Measurements from ENCODE around the gene RHOT2.
A peak's percentile ranks its signal among the peaks of the same experiment; 100 is the strongest.
"Not testable (repeated sequence)": the region's sequence is repeated elsewhere in the genome, so short reads cannot be mapped to it uniquely, and the experiment has no call there.

Gene RHOT2

DNA sequence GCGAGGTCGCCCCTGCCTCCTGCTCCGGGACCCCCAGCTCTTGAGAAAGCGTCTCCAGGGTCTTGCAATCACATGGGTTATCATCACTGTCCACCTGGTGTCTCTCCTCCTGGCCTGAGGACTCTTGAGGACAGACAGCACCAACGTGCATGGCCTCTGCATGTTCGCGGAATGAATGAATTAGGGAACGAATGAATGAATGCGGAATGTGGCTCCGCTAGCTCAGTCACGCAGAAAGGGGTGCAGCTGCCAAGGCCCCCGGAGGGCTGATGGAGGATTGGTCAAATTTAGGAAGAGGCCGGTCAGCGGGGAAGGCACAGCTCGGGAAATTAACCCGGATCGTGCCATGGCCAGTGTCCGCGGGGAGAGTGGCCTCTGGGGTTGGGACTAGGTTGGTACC lies 34.4 kb downstream of the RHOT2 start:
- DNase-seq = no peak

DNA sequence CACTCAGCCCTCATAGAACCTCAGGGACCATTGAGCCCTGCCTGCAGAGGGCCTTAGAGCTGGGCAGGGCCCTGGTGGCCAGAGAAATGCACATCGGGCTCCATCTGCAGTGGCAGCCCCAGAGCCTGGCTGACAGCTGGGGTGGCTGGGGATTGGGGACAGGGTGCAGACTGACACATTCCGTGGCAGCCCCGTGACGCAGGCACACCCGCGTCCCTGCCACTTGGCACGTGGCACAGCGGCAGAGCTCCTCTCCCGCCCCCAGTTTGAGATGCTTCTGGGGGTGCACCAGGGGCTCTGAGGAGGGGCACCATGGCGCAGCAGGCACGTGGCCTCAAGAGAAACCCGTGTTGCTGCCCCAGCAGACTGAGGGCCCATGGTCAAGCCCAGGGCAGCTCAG lies 35.5 kb downstream of the RHOT2 start:
- DNase-seq = no peak

DNA sequence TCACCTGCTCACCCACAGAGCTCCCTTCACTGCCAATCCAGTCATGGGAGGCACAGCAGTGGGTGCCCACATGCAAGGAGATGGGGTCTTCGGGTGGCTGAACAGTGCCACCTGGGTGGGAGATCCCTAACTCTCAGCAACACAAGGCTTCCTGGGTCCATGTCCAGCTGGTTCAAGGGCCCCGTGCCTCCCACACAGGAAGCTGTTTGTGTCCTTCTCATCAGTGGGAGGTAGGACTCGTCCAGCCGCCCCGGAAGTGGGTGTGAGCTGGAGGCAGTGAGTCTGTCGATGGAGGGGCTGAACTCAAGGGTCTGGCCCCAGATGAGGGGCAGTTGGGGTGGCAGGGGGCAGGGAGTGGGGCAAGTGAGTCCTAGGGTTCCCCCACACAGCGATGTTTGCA lies 36.1 kb downstream of the RHOT2 start:
- no peak for DNase-seq

DNA sequence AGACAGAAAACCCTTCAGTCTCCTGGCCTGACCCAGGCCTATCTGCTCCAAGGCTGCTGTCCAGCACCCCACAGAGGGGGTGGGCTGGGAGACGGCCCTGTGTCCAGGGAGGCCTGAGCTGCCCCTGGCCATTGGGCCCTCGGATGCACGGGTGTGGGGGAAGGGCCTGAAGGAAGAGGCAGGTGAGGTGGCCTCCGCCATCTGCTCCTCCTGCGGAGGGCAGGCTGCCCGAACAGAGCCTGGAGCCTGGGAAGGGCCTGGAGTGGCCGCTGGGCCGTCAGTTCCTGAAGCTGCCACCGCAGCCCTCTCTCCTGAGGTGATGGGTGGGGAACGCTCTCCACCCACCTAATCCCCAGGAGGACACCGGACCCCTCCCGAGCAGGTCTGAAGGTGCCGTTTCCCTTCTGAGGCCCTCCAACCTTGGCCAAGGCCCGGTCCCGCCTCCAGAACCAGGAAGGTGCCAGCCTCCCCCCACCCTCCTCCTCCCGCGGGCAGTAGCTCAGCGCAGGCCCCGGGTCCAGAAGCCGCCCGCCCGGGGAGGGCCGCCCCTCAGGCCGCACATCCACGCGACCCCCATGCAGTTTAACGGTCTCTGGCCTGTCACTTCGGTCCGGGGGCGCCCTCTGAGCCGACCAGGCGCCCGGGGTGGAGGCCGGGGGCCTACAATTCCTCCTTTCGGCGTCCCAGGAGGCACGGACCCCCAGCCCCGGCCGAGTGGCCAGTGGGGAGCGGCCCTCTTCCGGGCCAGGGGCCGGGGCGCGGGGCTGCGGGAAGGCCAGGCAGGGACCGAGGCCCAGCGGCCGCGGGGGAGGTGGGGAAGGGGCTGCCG lies 36.8 kb downstream of the RHOT2 start:
- DNase-seq = no peak

DNA sequence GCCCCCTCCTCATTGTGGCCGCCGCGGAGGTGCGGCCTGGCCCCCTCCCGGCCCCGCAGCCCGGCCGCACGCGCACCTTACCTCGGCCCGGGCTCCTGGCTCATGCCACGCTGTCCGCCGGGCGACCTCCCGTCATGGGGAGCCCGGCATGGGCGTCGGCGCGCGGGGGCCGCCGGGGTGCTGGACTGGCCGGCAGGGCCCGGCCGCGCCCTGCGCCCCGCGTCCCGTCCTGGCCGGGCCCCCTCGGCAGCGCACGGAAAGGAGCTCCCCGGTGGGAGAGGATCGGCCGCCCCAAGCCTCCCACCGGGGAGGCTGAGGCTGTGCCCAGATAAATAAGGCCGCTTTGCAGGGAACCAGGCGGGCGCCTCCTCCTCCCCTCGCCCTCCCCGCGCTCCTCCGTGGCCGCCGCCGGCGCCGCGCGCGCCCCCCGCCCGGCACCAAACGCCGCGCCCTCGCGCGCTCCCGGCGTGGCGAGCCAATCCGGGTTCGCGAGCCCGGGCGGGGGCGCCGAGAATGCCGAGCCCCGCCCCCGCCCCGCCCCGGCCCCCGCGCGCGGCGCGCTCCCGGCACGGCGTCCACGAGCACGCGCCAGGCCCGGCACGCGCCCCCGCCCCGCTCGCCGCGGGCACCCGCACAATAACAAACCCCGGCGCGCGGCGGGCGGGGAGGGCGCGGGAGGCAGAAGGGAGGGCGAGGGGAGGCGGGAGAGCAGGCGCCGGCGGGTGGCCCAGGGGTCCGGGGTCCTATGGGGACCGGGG lies 37.7 kb downstream of the RHOT2 start, which contains the start of gene FBXL16:
FBXL16 (minus strand) TSS at position 371 of the 758 bp plus-strand sequence. CDS start 8,396 bp downstream, outside the sequence.
- DNase-seq = no peak

DNA sequence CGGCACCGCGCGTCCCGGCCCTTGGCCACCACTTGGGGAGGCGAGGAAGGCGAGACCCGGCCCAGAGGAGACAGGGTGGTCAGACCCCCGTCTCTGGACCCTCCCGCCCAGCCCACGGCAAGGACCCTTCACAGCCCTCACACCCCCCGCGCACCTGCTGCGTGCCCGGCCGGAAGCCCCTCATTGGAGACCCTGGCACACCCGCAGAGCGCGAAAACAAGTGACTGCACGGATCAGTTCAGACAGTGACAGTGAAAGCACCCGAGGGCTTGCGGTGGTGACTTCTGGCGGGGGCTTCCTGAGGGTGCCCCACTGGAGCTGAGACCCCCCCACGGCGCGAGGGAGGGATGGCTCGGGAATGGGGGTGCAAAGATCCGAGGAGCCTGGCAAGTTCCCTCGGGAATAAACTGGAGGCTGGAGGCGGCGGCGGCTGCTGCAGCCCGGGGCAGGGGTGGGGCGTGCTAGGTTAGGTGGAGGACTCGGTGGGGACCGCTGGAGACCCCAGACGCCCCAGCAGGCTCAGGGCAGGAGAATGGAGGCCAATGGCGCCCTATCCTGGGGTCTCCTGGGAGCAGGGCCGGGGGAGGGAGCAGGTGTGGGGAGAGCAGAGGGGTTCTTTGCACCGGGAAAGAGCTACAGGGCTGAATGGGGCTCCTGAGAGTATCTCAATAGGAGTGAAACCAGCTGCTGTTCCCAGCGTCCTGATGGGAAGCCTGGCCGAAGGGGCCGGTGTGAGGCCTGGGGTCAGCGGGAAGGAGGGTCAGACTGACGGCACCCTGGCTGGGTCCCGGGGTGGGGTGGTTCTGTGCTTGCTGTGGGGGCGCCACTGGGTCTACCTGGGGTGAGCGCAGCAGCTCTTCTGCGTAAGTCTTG lies 38.5 kb downstream of the RHOT2 start:
- DNase-seq = no peak

DNA sequence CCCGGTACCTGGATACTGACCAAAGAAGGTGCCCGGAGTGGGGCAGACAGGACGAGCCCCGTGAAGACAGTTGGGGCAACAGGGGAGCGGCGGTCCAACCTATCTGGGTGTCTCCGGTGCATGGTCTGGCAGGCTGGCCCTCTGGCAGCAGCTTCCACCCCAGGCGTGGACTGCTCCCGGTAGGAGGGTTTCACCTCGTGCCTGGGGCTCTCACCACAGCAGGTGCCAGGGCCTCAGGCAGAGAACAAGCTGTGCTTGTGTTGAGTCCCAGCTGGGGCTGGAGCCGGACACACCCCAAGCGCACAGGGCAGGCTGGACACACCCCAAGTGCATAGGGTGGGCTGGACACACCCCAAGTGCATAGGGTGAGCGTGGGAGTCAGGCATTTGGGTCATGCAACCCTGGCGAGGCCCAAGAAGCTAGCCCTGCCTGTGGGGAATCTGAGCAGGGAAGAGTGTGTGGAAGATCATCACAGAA lies 39.2 kb downstream of the RHOT2 start:
- DNase-seq = no peak

DNA sequence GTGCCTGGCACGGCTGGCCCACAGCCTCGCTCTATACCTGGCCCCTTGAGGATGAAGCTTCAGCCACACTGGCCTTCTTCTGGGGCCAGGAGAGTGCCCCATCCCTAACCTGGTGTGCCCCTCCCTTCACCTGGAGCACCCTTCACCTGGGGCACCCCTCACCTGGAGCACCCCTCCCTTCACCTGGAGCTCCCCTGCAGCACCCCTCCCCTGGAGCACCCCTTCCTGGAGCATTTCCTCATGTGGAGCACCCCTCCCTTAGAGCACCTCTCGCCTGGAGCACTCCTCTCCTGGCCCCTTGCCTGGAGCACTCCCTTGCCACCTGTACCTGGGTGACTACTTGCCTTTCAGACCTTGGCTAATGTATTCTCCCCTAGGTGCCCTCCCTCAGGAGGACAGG lies 40.1 kb downstream of the RHOT2 start:
- no peak for DNase-seq

DNA sequence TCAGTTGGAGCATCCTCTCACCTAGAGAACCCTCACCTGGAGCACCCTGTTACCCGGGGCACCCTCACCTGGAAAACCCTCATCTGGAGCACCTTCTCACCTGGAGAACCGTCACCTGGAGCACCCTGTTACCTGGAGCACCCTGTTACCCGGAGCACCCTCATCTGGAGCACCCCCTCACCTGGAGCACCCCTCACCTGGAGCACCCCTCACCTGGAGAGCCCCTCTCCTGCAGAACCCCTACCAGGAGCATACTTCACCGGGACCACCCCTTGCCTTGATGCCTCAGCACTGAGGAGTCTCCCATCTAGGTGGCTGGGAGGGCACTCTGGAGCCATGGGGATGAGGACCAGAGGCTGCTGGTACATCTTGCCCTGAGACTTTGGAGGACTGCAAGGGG lies 41.0 kb downstream of the RHOT2 start:
- no peak for DNase-seq

DNA sequence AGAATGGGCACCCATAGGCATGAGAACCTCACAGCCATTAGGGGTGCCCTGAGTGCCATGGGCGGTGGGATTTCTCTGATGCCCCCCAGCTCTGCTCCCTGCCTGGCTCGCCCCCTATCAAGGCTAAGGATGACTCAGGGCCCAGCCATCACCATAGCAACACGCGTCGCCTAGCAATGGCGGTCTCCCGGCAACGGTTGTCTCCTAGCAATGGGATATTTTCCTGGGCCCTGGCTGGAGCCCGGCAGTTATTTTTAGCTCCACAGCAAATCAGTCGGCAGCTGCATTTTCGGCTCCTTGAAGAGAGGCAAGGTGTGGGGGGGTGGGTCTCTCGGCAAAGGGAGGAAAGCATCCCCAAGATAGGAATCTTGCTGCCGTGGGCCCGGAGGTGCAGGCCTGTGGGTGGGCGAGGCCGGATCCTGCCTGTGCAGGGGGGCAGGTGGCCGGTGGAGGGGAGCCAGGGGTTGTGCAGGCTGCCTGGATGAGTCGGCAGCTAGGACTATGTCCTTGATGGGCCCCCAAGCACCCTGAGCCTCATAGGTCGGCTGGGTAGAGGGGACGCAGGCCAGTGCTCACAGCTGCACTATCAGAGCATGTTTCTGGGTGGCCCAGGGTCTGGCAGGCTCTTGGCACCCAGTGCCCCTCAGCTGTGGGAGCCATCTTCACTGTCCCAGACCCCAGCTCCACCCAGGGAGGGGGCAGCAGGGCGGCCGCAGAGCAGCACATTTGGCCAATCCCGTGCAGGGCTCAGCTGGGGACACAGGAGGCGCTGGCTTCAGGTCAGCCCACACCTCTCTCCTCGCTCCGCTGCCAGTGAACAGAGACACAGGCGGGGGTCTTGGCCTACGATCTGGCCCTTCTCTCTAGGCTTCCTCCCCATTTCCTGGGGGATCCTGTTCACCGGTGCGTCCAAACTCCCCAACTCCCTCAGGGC lies 41.9 kb downstream of the RHOT2 start:
- no peak for DNase-seq

DNA sequence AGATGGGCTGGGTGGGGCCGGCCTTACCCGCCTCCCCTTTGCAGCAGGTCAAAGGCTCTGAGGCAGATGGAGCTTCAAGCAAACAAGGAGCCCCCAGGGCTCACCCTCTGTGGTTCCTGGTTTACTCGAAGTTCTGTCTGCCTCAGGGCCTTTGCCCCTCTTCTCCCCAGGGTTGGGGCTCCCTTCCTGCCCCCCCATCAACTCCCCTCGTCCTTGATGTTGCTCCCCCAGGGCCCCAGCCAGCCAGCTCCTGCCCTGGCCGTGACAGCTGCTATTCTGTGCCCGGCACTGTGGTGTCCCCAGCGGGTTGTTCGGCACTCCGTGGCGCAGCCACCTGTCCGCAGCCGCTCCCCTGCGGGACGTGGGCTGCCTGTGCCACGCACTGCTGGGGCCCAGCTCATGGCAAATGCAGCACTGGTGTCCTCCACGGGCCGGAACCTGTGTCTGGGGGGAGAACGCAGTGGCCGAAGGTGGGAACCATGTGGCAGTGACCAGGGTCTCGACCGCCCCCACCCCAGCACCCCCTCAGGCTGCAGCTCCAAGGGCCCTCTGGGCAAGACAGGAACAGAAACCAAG lies 42.7 kb downstream of the RHOT2 start:
- DNase-seq = no peak

DNA sequence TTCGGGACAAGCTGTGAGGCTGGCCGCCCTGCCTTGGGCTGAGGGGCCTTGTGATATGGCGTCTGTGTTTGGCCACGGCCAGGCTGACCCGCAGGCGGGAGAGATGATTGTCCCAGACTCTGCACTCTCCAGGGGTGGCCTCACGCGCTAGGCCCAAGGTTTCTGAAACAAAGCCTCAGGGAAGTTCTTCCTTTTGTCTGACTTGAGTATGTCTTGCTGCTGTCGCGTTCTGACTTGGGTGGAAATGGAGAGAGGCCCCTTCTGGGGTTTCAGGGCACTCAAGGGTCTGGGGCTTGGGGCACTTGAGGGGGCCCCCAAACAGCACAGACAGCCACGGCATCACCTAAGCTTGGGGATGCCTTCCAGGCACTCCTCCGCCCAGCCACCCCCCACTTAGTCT lies 43.2 kb downstream of the RHOT2 start:
- no peak for DNase-seq

DNA sequence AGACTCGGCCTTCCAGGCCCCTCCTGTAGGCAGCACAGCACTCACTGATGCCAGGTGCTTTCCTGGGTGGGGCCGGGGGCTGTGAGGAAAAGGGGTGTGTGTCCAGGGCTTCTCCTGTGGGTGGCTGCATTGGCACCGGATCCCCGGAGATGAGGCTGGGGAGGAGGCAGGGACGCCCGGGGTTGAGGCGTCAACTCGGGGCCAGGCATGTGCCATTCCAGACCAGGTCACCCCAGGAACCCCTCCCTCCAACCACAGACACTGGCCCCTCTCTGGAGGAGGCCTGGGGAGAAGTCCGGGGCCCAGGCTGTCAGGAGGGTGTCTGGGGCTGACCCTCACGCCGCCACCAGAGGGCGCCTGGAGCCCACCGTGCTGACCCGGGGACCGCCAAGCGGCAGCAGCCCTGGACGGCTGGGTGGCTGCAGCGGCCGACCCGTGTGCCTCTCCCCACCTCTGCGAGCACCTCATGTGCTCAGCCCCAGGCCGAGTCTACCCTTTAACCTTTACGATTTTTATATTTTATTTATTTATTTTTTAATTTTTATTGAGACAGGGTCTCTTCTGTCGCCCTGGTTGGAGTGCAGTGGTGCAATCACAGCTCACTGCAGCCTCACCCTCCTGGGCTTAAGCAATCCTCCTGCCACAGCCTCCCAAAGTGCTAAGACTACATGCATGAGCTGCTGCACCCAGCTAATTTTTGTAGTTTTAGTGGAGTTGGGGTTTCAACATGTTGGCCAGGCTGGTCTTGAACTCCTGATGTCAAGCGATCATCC lies 43.8 kb downstream of the RHOT2 start:
- peak; percentile 35 to 44 for DNase-seq

DNA sequence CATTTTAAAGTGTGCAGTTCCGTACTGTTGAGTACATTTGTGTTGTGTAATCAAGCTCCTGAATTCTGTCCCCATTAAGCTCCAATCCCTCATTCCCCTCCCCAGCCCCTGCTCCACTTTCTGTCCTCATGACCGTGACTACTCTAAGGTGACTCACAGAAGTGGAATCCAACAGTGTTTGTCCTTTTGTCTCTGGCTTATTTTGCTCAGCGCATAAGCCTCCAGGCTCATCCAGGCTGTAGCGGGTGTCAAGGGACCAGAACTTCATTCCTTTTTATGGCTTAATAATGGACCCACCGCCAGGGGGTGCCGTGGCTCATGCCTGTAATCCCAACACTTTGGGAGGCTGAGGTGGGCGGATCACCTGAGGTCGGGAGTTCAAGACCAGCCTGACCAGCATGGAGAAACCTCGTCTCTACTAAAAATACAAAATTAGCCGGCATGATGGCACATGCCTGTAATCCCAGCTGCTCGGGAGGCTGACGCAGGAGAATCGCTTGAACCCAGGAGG lies 44.9 kb downstream of the RHOT2 start:
- DNase-seq = not testable (repeated sequence)

DNA sequence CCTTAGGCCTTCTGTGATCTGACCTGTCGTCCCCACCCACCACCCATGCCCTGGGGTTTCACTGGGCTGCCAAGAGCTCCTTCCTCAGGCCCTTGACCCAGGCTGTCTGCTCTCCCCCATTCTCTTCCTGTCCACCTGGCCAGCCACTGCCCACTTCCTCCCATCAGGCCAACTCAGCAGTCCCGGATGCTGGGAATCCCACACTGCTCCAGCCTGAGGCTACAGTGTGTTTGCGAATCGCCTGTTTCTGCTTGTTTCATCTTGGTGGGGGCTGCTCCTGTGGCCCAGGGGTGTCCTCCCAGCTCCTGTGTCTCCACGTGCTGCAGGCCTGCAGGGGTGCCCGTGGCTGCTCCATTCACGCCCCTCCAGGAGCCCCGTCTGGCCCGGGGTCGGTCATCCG lies 46.1 kb downstream of the RHOT2 start:
- DNase-seq = no peak

DNA sequence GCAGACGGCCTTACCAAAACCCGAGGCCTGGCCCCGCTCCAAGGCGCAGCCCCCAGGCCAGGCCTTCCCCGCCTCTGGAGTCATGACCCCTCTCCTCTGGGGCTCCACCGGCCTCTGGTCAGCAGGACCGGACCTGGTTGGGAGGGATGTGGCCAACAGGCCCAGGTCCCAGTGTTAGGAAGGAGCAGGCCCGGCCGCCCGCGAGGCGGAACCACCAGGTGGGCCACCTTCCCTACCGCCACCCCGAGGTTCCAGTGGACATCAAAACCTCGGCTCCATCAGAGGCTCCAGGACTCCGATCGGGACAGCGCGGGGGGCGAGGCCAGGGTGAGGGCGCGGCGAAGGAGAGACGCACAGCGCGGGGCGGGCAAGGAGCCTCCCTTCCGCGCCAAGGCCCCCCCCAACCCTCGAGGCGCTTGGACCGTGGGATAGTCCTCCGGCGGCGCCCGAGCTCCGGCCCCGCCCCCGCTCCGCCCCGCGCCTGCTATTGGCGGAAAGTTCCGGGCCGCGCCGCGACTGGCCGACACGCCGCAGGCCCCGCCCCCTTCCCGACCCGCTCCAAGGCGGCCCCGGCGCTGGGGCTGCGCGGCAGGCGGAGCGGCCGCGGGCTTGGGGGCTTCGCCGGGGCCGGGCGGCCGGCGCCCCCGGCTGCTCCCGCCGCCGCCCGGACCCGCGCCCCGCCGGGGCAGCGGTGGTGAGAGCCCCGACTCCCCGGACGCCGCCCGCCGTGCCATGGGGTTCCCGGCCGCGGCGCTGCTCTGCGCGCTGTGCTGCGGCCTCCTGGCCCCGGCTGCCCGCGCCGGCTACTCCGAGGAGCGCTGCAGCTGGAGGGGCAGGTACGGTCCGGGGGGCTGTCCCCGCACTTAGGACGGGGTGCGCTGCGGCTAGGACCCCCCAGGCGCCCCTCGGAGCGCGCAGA lies 46.9 kb downstream of the RHOT2 start, which contains the start of gene METRN:
METRN (plus strand) TSS at position 561 of the 919 bp plus-strand sequence; CDS start at position 733, 172 bp downstream.
- peak; percentile 26 to 59 for DNase-seq

DNA sequence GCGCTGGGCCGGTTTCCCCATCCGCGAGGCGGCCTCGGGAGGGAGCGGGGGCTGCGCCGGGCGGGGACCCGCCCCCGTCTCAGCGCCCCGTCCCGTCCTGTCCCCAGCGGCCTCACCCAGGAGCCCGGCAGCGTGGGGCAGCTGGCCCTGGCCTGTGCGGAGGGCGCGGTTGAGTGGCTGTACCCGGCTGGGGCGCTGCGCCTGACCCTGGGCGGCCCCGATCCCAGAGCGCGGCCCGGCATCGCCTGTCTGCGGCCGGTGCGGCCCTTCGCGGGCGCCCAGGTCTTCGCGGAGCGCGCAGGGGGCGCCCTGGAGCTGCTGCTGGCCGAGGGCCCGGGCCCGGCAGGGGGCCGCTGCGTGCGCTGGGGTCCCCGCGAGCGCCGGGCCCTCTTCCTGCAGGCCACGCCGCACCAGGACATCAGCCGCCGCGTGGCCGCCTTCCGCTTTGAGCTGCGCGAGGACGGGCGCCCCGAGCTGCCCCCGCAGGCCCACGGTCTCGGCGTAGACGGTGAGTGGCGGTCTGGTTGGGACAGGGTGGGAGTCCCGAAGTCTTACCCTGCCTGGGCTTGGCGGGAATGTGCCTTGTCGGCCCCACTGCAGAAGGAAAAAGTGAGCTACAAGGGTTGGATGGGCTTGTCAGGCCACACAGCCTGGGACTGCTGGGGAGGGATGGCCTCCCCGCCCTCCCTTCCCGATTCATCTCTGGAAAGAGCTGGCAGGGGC lies 47.7 kb downstream of the RHOT2 start:
- no peak for DNase-seq

DNA sequence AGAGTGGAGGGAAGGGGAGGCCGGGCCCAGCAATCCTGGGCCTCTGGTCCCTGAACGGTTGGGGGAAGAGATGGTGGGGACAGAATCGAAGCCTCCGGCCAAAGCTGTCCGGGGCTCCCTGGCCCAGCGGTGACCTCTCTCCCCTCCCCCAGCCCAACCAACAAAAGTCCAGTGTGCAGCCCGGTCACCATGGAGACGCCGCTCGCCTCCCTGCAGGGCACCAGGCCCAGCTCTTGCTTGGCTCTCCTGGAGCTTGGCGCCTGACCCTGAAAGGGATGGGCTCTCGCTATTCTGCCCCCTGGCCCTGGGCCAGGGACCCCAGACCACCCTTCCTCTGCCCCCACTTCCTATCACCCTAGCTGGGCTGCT lies 48.3 kb downstream of the RHOT2 start:
- DNase-seq = no peak
